K562 (cell line): Measurements from ENCODE around the gene HAGHL. TPM values are rescaled to one million over a fixed set of nuclear protein-coding genes. Genes with fewer than 3 reads are reported as not detected.

ENCODE experiments used
- BMI1 ChIP-seq: fragments of 150-350 bp; IDR thresholded peaks from 2 replicates; pipeline ENCODE4 v1.6.1; 2014; ENCODE audit warnings: low read length
- DMBX1 ChIP-seq: fragments of 250-450 bp; sonication (Bioruptor Pico); IDR thresholded peaks from 2 replicates; pipeline ENCODE4 v1.8.0; 2022; ENCODE audit warnings: inconsistent platforms, mild to moderate bottlenecking, moderate library complexity, borderline replicate concordance
- ETV6 ChIP-seq, 3 experiments: fragments of 150-350 bp in 1 of 3; sonication (generic) in 1 of 3; formaldehyde crosslinking in 1 of 3; IDR thresholded peaks; 2 replicates each; pipeline versions ENCODE4 v1.6.1 to v1.8.0; 2014 to 2022; ENCODE audit warnings: borderline replicate concordance in 2 of 3, low read depth in 2 of 3, antibody characterized with exemption in 1 of 3, low read length in 1 of 3, mild to moderate bottlenecking in 1 of 3, missing genetic modification reagents in 1 of 3
- HNRNPH1 ChIP-seq: fragments of 200-400 bp; formaldehyde crosslinking; optimal IDR thresholded peaks from 2 replicates; pipeline ENCODE3; 2017; ENCODE audit warnings: low read depth, mild to moderate bottlenecking, low read length, moderate library complexity
- HSF4 ChIP-seq: fragments of 250-450 bp; sonication (Bioruptor Pico); IDR thresholded peaks from 2 replicates; pipeline ENCODE4 v2.1.2; 2022; ENCODE audit warnings: mild to moderate bottlenecking, moderate library complexity, borderline replicate concordance
- KDM5B ChIP-seq: fragments of 200-600 bp; sonication (generic); IDR thresholded peaks from 2 replicates; pipeline ENCODE4 v1.6.1; 2012; ENCODE audit warnings: low read depth, mild to moderate bottlenecking, moderate library complexity, low read length, control low read depth, inconsistent platforms; ENCODE audit not compliant: insufficient replicate concordance
- L3MBTL2 ChIP-seq: fragments of 450-650 bp; IDR thresholded peaks from 2 replicates; pipeline ENCODE4 v1.6.1; 2016; ENCODE audit warnings: mild to moderate bottlenecking, moderate library complexity
- MXI1 ChIP-seq: IDR thresholded peaks from 2 replicates; pipeline ENCODE4 v1.6.1; 2011; ENCODE audit warnings: low read depth, mild to moderate bottlenecking, improper control_type of control experiment, low read length
- NBN ChIP-seq: fragments of 450-650 bp; IDR thresholded peaks from 2 replicates; pipeline ENCODE4 v1.6.1; 2016; ENCODE audit warnings: low read depth, mild to moderate bottlenecking
- NELFE ChIP-seq: IDR thresholded peaks from 2 replicates; pipeline ENCODE4 v1.6.1; 2011; ENCODE audit warnings: mild to moderate bottlenecking; ENCODE audit not compliant: insufficient read depth, insufficient read length
- PHF20 ChIP-seq: fragments of 450-650 bp; IDR thresholded peaks from 2 replicates; pipeline ENCODE4 v1.6.1; 2018; ENCODE audit not compliant: partially characterized antibody
- RB1 ChIP-seq: fragments of 450-650 bp; IDR thresholded peaks from 2 replicates; pipeline ENCODE4 v1.6.1; 2017; ENCODE audit warnings: low read depth, mild to moderate bottlenecking
- ZMIZ1 ChIP-seq, 2 experiments: fragments of 150-350 bp in 1 of 2; IDR thresholded peaks; 2 replicates each; pipeline ENCODE4 v1.6.1; 2012 to 2016; ENCODE audit warnings: low read depth in 2 of 2, low read length in 2 of 2, mild to moderate bottlenecking in 1 of 2, moderate library complexity in 1 of 2
- ZNF830 ChIP-seq: fragments of 250-450 bp; sonication (Bioruptor Pico); IDR thresholded peaks from 2 replicates; pipeline ENCODE4 v1.5.0; 2021; ENCODE audit warnings: mild to moderate bottlenecking
- polyA plus RNA-seq, 8 experiments: library from polyadenylated mRNA; depleted of rRNA in 4 of 8; stranded (reverse) in 5 of 8; unstranded in 3 of 8; fragments of >200 nt; fragmentation: Nextera tagmentation in 2 of 8; fragmentation: Illumina TruSeq in 1 of 8; extraction: Ambion mirVana in 2 of 8; extraction: Trizol in 1 of 8; gene quantifications; 2 replicates each; pipeline versions ENCODE4 v1.2.1 to v1.2.3, GENCODE V29; 2011 to 2014; ENCODE audit warnings: inconsistent platforms in 1 of 8, missing spikeins in 1 of 8
- total RNA-seq, 7 experiments: library from RNA; depleted of rRNA in 6 of 7; stranded (reverse); fragments of >200 nt in 6 of 7; fragmentation: Illumina TruSeq in 2 of 7; extraction: Trizol in 2 of 7; gene quantifications; 2 replicates each; pipeline versions ENCODE4 v1.2.1 to v1.2.3, GENCODE V29; 2011 to 2021; ENCODE audit warnings: low replicate concordance in 1 of 7
- TF ChIP-seq, protein P1 (sequence below): fragments of 250-450 bp; sonication (Bioruptor Pico); IDR thresholded peaks from 2 replicates; pipeline ENCODE4 v1.4.0; 2020; ENCODE audit warnings: mild to moderate bottlenecking, moderate library complexity
- TF ChIP-seq, protein P2 (sequence below), 3 experiments: fragments of 200-800 bp in 1 of 3; fragments of 250-450 bp in 1 of 3; fragments of 450-650 bp in 1 of 3; sonication (Bioruptor Pico) in 1 of 3; sonication (Bioruptor generic) in 1 of 3; formaldehyde crosslinking in 1 of 3; IDR thresholded peaks; 2 replicates each; pipeline versions ENCODE4 v1.6.1 to v1.8.0; 2016 to 2022; ENCODE audit warnings: mild to moderate bottlenecking in 2 of 3, missing genetic modification characterization in 2 of 3, missing compliant biosample characterization in 1 of 3, moderate library complexity in 1 of 3

The HAGHL gene
- total and polyA plus RNA-seq, 9 of the 15 experiments (the other 6 are each of a cell fraction or from before 2014, with no cell fraction given), result 0.31 to 83.4 (median 20.7) TPM

GRCh38 chr16:684071-684794 is 42.7 kb upstream of the HAGHL start, which contains the start of gene JMJD8 (continued):
- TF ChIP-seq NELFE (no peak), ZNF830 (CRISPR knock-in tag) (no peak), BMI1 (peak; percentile 97), L3MBTL2 (peak; percentile 97), NBN (no peak), ZMIZ1 (IDR thresholded peaks at IDR 0.05; ENCODE audit: low read depth in 2 of 2, low read length in 2 of 2) (peak in 1 of 2 experiments; percentile 23; a peak in 1 of 4 replicates), ETV6 (IDR thresholded peaks at IDR 0.05; ENCODE audit: borderline replicate concordance in 1 of 2, low read depth in 2 of 2, low read length in 1 of 2) (no peak), ETV6 (CRISPR knock-in tag; IDR thresholded peaks at IDR 0.05; ENCODE audit: borderline replicate concordance) (no peak; the same call in 1 of the 2 replicates), PHF20 (peak; percentile 65), HNRNPH1 (no peak), MXI1 (peak; percentile 94), DMBX1 (no peak), RB1 (peak; percentile 79), HSF4 (CRISPR knock-in tag) (no peak), KDM5B (peak; percentile 72)
- TF ChIP-seq, protein P1, sequence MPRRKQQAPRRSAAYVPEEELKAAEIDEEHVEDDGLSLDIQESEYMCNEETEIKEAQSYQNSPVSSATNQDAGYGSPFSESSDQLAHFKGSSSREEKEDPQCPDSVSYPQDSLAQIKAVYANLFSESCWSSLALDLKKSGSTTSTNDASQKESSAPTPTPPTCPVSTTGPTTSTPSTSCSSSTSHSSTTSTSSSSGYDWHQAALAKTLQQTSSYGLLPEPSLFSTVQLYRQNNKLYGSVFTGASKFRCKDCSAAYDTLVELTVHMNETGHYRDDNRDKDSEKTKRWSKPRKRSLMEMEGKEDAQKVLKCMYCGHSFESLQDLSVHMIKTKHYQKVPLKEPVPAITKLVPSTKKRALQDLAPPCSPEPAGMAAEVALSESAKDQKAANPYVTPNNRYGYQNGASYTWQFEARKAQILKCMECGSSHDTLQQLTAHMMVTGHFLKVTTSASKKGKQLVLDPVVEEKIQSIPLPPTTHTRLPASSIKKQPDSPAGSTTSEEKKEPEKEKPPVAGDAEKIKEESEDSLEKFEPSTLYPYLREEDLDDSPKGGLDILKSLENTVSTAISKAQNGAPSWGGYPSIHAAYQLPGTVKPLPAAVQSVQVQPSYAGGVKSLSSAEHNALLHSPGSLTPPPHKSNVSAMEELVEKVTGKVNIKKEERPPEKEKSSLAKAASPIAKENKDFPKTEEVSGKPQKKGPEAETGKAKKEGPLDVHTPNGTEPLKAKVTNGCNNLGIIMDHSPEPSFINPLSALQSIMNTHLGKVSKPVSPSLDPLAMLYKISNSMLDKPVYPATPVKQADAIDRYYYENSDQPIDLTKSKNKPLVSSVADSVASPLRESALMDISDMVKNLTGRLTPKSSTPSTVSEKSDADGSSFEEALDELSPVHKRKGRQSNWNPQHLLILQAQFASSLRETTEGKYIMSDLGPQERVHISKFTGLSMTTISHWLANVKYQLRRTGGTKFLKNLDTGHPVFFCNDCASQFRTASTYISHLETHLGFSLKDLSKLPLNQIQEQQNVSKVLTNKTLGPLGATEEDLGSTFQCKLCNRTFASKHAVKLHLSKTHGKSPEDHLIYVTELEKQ (CRISPR knock-in tag), result no peak
- TF ChIP-seq, protein P2, sequence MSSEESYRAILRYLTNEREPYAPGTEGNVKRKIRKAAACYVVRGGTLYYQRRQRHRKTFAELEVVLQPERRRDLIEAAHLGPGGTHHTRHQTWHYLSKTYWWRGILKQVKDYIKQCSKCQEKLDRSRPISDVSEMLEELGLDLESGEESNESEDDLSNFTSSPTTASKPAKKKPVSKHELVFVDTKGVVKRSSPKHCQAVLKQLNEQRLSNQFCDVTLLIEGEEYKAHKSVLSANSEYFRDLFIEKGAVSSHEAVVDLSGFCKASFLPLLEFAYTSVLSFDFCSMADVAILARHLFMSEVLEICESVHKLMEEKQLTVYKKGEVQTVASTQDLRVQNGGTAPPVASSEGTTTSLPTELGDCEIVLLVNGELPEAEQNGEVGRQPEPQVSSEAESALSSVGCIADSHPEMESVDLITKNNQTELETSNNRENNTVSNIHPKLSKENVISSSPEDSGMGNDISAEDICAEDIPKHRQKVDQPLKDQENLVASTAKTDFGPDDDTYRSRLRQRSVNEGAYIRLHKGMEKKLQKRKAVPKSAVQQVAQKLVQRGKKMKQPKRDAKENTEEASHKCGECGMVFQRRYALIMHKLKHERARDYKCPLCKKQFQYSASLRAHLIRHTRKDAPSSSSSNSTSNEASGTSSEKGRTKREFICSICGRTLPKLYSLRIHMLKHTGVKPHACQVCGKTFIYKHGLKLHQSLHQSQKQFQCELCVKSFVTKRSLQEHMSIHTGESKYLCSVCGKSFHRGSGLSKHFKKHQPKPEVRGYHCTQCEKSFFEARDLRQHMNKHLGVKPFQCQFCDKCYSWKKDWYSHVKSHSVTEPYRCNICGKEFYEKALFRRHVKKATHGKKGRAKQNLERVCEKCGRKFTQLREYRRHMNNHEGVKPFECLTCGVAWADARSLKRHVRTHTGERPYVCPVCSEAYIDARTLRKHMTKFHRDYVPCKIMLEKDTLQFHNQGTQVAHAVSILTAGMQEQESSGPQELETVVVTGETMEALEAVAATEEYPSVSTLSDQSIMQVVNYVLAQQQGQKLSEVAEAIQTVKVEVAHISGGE (CRISPR knock-in tag; IDR thresholded peaks at IDR 0.05), result peak in 2 of 3 experiments; percentile 58 to 87; a peak in 2 of 6 replicates
